OCI-LY3 (cell line): ENCODE measurements around the gene RAB31.

Experiments
- H2AFZ ChIP-seq: fragments of 200-600, 300-600 bp; shearing (Covaris generic); 2 replicates; pipeline ENCODE4 v1.6.0; 2014; ENCODE audit warnings: antibody characterized with exemption, low read depth, low read length
- H3K27ac ChIP-seq: fragments of 200-600, 300-600 bp; sonication (generic); 2 replicates; pipeline ENCODE4 v1.5.1; 2014; ENCODE audit warnings: mild to moderate bottlenecking, low read length, moderate library complexity, mixed read lengths
- H3K27me3 ChIP-seq: fragments of 200-600, 300-600 bp; sonication (generic); 2 replicates; pipeline ENCODE4 v1.6.1; 2014; ENCODE audit warnings: low read depth, low read length, mixed read lengths
- H3K36me3 ChIP-seq: fragments of 200-600, 300-600 bp; sonication (generic); replicated peaks from 2 replicates; pipeline ENCODE3; 2014; ENCODE audit warnings: low read depth, low read length, mixed read lengths
- H3K4me1 ChIP-seq: fragments of 300-600, 200-600 bp; sonication (generic); 2 replicates; pipeline ENCODE4 v1.6.1; 2014; ENCODE audit warnings: low read length, mixed read lengths
- H3K4me2 ChIP-seq: fragments of 200-600, 300-600 bp; sonication (generic); 2 replicates; pipeline ENCODE4 v1.6.1; 2014; ENCODE audit warnings: low read length, mixed read lengths
- H3K4me3 ChIP-seq: fragments of 300-600, 200-600 bp; sonication (generic); 2 replicates; pipeline ENCODE4 v1.5.1; 2014; ENCODE audit warnings: antibody characterized with exemption, mild to moderate bottlenecking, low read length, moderate library complexity
- H3K79me2 ChIP-seq: fragments of 300-600, 200-600 bp; shearing (Covaris generic); 2 replicates; pipeline ENCODE4 v1.6.1; 2014; ENCODE audit warnings: mild to moderate bottlenecking, low read length, mixed read lengths
- H3K9ac ChIP-seq: fragments of 300-600, 200-600 bp; shearing (Covaris generic); 2 replicates; pipeline ENCODE4 v1.6.0; 2014; ENCODE audit warnings: mild to moderate bottlenecking, low read length, moderate library complexity
- H3K9me3 ChIP-seq: fragments of 200-600, 300-600 bp; shearing (Covaris generic); 2 replicates; pipeline ENCODE4 v1.6.1; 2014; ENCODE audit warnings: low read length, mixed read lengths; ENCODE audit not compliant: insufficient read depth
- H4K20me1 ChIP-seq: fragments of 200-600, 300-600 bp; sonication (generic); 2 replicates; pipeline ENCODE4 v1.6.1; 2016; ENCODE audit warnings: low read length, mixed read lengths; ENCODE audit not compliant: insufficient read depth
- CTCF ChIP-seq: fragments of 200-600, 300-600 bp; sonication (generic); IDR thresholded peaks from 2 replicates; pipeline ENCODE4 v1.5.1; 2014; ENCODE audit warnings: antibody characterized with exemption, low read length, low read depth
- EZH2phosphoT487 ChIP-seq: fragments of 200-600 bp; shearing (Covaris generic); IDR thresholded peaks from 2 replicates; pipeline ENCODE4 v1.6.1; 2018; ENCODE audit warnings: antibody characterized with exemption, mixed run types, low read depth

RAB31 gene

GRCh38 chr18:9694174-9694573, 13.9 kb upstream of the RAB31 start:
- H3K4me1 ChIP-seq, result peaks cover 12% of the 10 kb centered on the region
- no peak overlapping the region for H3K9ac ChIP-seq
- no peaks in the 10 kb centered on the region for H3K36me3 ChIP-seq
- no peaks in the 10 kb centered on the region for H3K27me3 ChIP-seq
- H3K9me3 ChIP-seq, result no peaks in the 10 kb centered on the region
- TF ChIP-seq CTCF (no peak), EZH2phosphoT487 (no peak)
- no peaks in the 10 kb centered on the region for H4K20me1 ChIP-seq
- H3K79me2 ChIP-seq, result no peaks in the 10 kb centered on the region
- no peak overlapping the region for H3K27ac ChIP-seq
- H2AFZ ChIP-seq, result no peak overlapping the region
- H3K4me3 ChIP-seq, result no peak overlapping the region
- no peak overlapping the region for H3K4me2 ChIP-seq

DNA sequence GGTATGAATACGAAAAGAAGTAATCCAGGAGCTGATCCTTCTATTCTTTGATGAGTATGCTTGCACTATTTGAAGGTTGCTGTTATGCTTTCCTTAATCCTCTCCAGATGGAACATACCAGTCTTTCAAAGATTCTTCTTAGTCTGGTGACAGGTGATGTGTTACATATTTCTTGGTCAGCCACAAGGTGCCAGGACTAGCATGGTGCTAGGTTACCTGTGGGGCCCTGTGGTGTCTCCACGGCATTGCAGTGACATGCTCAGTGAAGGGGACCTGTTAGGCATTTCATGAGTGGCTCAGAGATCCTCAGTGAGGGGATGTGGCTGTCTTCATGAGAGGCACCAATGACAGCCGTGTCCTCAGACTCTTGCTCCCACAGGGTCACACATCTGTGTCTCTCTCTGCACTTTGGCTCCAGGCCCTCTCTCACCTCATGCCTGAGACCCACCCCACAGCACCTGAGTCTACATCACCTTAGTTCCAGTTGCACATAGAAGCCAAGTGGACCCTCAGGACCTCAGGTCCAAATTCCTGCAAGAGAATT, 13.1 kb upstream of the RAB31 start:
- no peak for TF ChIP-seq EZH2phosphoT487
- TF ChIP-seq CTCF, result no peak
- H4K20me1 ChIP-seq, result no peaks in the 10 kb centered on the region
- H3K79me2 ChIP-seq, result no peaks in the 10 kb centered on the region
- H3K9ac ChIP-seq, result no peak overlapping the region
- peaks cover 12% of the 10 kb centered on the region for H3K4me1 ChIP-seq
- no peaks in the 10 kb centered on the region for H3K36me3 ChIP-seq
- no peaks in the 10 kb centered on the region for H3K27me3 ChIP-seq
- H3K27ac ChIP-seq, result no peak overlapping the region
- no peak overlapping the region for H2AFZ ChIP-seq
- H3K4me3 ChIP-seq, result no peak overlapping the region
- H3K9me3 ChIP-seq, result no peaks in the 10 kb centered on the region
- no peak overlapping the region for H3K4me2 ChIP-seq

GRCh38 chr18:9695605-9696004, 12.5 kb upstream of the RAB31 start:
- Histone ChIP-seq H3K4me2 (no peak overlapping the region), H3K79me2 (no peaks in the 10 kb centered on the region), H3K27me3 (no peaks in the 10 kb centered on the region), H3K9ac (no peak overlapping the region), H3K4me3 (no peak overlapping the region), H3K36me3 (no peaks in the 10 kb centered on the region), H4K20me1 (no peaks in the 10 kb centered on the region), H3K27ac (no peak overlapping the region), H3K4me1 (peaks cover 16% of the 10 kb centered on the region), H2AFZ (no peak overlapping the region), H3K9me3 (no peaks in the 10 kb centered on the region)
- TF ChIP-seq EZH2phosphoT487 (no peak), CTCF (no peak)

DNA sequence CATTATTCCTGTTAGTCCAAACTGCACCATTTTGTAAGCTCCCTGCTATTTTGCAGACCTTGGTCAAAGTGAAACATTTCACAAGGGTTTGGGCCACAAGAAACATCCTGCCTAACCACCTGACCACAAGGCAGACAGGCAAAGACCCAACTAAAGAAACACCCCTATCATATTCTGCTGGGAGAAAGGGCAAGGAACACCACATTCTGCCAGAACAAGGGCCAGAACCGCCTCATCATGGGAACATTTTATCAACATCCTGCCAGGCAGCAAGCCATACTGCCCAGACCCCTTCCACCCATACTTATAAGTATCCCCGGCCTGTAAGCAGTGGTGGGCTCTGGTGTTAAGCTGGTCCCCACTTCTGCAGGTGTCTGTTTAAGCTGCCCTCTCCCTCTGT, 12.0 kb upstream of the RAB31 start:
- no peaks in the 10 kb centered on the region for H4K20me1 ChIP-seq
- H3K9me3 ChIP-seq, result no peaks in the 10 kb centered on the region
- no peaks in the 10 kb centered on the region for H3K79me2 ChIP-seq
- peaks cover 11% of the 10 kb centered on the region for H3K4me1 ChIP-seq
- no peak overlapping the region for H3K4me2 ChIP-seq
- no peak overlapping the region for H3K27ac ChIP-seq
- H3K4me3 ChIP-seq, result no peak overlapping the region
- H3K9ac ChIP-seq, result no peak overlapping the region
- H2AFZ ChIP-seq, result no peak overlapping the region
- H3K27me3 ChIP-seq, result no peaks in the 10 kb centered on the region
- no peak for TF ChIP-seq CTCF
- no peak for TF ChIP-seq EZH2phosphoT487
- no peaks in the 10 kb centered on the region for H3K36me3 ChIP-seq
